A204.1 (cell line): ENCODE measurements around the gene KCNJ16.

Experiments used
- FAIRE-seq: peaks from 2 replicates; lab custom pipeline; 2012; peaks lifted over from hg19 to GRCh38; lab: Jason Lieb, UNC

KCNJ16 gene

GRCh38 chr17:70172449-70172848, 97.4 kb downstream of the KCNJ16 start:
- no peak for FAIRE-seq

- FAIRE-seq = no peak
Measured at GRCh38 chr17:70172923-70173322, 97.9 kb downstream of the KCNJ16 start.

GRCh38 chr17:70173681-70174080, 98.7 kb downstream of the KCNJ16 start:
- FAIRE-seq = no peak

- no peak for FAIRE-seq
Measured at GRCh38 chr17:70181376-70181775, 106.4 kb downstream of the KCNJ16 start.

- FAIRE-seq = no peak
Measured at GRCh38 chr17:70181866-70182265, 106.8 kb downstream of the KCNJ16 start.

- FAIRE-seq = no peak
Measured at GRCh38 chr17:70183508-70183907, 108.5 kb downstream of the KCNJ16 start.

GRCh38 chr17:70184207-70184606, 109.2 kb downstream of the KCNJ16 start:
- no peak for FAIRE-seq

- no peak for FAIRE-seq
Measured at GRCh38 chr17:70184770-70185169, 109.7 kb downstream of the KCNJ16 start.
